ENCODE data around the gene ELOVL7. TPM values are rescaled to one million over a fixed set of nuclear protein-coding genes. Genes with fewer than 3 reads are reported as not detected.

The ELOVL7 gene
- total and polyA plus RNA-seq, 2 of the 8 experiments (the other 6 are each of a cell fraction or from before 2014, with no cell fraction given) = 3.1 to 5.1 TPM

- DNase-seq (ENCODE audit: low read depth in 1 of 2, low spot score in 2 of 2) (no peak), FAIRE-seq (no peak)
- H2BK12ac ChIP-seq (ENCODE audit: low read depth, low read length) = no peak overlapping the region
- no peak overlapping the region for H4K91ac ChIP-seq (replicated peaks; ENCODE audit: insufficient read length, low read length)
- H3K4me2 ChIP-seq (ENCODE audit: insufficient read depth in 1 of 2, low read depth in 2 of 2, low read length in 2 of 2) = no peak overlapping the region
- H3K27ac ChIP-seq (ENCODE audit: low read depth, low read length) = no peak overlapping the region
- H2AK5ac ChIP-seq (ENCODE audit: low read depth, low read length) = no peak overlapping the region
- H2BK15ac ChIP-seq (ENCODE audit: low read length) = no peak overlapping the region
- no peaks in the 10 kb centered on the region for H3K23me2 ChIP-seq (ENCODE audit: low read depth, low read length)
- no peak overlapping the region for H2AFZ ChIP-seq (ENCODE audit: low read length)
- no peaks in the 10 kb centered on the region for H4K20me1 ChIP-seq (replicated peaks in 1 of 2; ENCODE audit: control insufficient read depth in 1 of 2, insufficient read depth in 2 of 2, low read length in 2 of 2)
- no peaks in the 10 kb centered on the region for H3K79me1 ChIP-seq (ENCODE audit: low read depth, low read length)
- CTCF ChIA-PET (ENCODE audit: partially characterized antibody) = interaction anchor here (0.8 kb wide), 1 partner anchor 79 kb away, joined by 3 read pairs; no protein-coding TSS in a partner anchor
- no peaks in the 10 kb centered on the region for H3K27me3 ChIP-seq (replicated peaks in 1 of 4; ENCODE audit: control insufficient read depth in 3 of 4, extremely low read depth in 1 of 4, insufficient read depth in 3 of 4, low read length in 3 of 4)
- H3K23ac ChIP-seq (ENCODE audit: insufficient read length) = no peak overlapping the region
- H3K56ac ChIP-seq (replicated peaks; ENCODE audit: insufficient read length, low read depth, low read length) = no peak overlapping the region
- H4K5ac ChIP-seq (ENCODE audit: insufficient read length, low read depth, low read length) = no peak overlapping the region
- H3K79me2 ChIP-seq (ENCODE audit: control insufficient read depth in 1 of 2, insufficient read depth in 2 of 2, low read length in 2 of 2) = no peaks in the 10 kb centered on the region
- H2BK5ac ChIP-seq (ENCODE audit: low read depth, low read length) = no peak overlapping the region
- peaks cover 0 to 6% (median 1%) of the 10 kb centered on the region in 4 experiments; a peak in 2 of 8 replicates for H3K36me3 ChIP-seq (ENCODE audit: control insufficient read depth in 2 of 4, insufficient read depth in 4 of 4, low read length in 3 of 4)
- H3K4ac ChIP-seq (replicated peaks; ENCODE audit: insufficient read length, low read depth, low read length) = no peak overlapping the region
- no peak overlapping the region for H2BK120ac ChIP-seq (replicated peaks; ENCODE audit: low read depth, low read length)
- H3K9ac ChIP-seq (replicated peaks in 1 of 4; ENCODE audit: extremely low read depth in 1 of 4, low read depth in 3 of 4, low read length in 3 of 4) = no peak overlapping the region
- H3K4me3 ChIP-seq (ENCODE audit: extremely low read depth in 1 of 4, insufficient read depth in 2 of 4, low read depth in 3 of 4, low read length in 4 of 4) = no peak overlapping the region
- H3K14ac ChIP-seq (ENCODE audit: insufficient read length) = no peak overlapping the region
- no peaks in the 10 kb centered on the region for H3K4me1 ChIP-seq (replicated peaks in 1 of 4; ENCODE audit: control insufficient read depth in 3 of 4, insufficient read depth in 4 of 4, low read length in 3 of 4)
- H2BK20ac ChIP-seq (ENCODE audit: low read length) = no peak overlapping the region
- no peak overlapping the region for H4K8ac ChIP-seq (ENCODE audit: extremely low read depth, insufficient read depth, low read length)
- H3K18ac ChIP-seq (ENCODE audit: extremely low read depth, low read length) = no peak overlapping the region
- POLR2A ChIA-PET (ENCODE audit: partially characterized antibody) = no interaction called here
- peaks cover 15 to 16% of the 10 kb centered on the region in 2 experiments for H3K9me3 ChIP-seq (ENCODE audit: insufficient read depth in 2 of 2, low read depth in 1 of 2, low read length in 1 of 2)
- TF ChIP-seq RAD21 (IDR thresholded peaks at IDR 0.05 in 1 of 2, conservative IDR thresholded peaks at IDR 0.05 in 1 of 2; ENCODE audit: low read depth in 2 of 2, low read length in 2 of 2) (peak; percentile 62 to 64), CTCF (IDR thresholded peaks at IDR 0.05; ENCODE audit: control extremely low read depth in 1 of 3, insufficient read depth in 1 of 3, low read depth in 1 of 3, low read length in 3 of 3) (peak in 2 of 3 experiments; percentile 21 to 55; a peak in 2 of 4 replicates), POLR2A (IDR thresholded peaks at IDR 0.05; ENCODE audit: control extremely low read depth in 1 of 2, low read depth in 2 of 2, low read length in 2 of 2) (no peak)
Observed at GRCh38 chr5:60883229-60883628, 39.2 kb upstream of the ELOVL7 start.
